Neuron (in vitro differentiated cells): ENCODE measurements around the gene PLAAT1.

Experiments
- H2AFZ ChIP-seq: one replicate; pipeline ENCODE4 v1.6.1; 2013; ENCODE audit warnings: low read depth, mild to moderate bottlenecking, inconsistent platforms, low read length, moderate library complexity
- H3K27me3 ChIP-seq: one replicate; pipeline ENCODE4 v1.6.1; 2013; ENCODE audit warnings: low read length; ENCODE audit not compliant: insufficient read depth
- H3K36me3 ChIP-seq: one replicate; pipeline ENCODE4 v1.6.1; 2013; ENCODE audit warnings: low read length; ENCODE audit not compliant: insufficient read depth
- H3K4me1 ChIP-seq: one replicate; pipeline ENCODE4 v1.6.1; 2013; ENCODE audit warnings: low read length; ENCODE audit not compliant: insufficient read depth
- H3K4me3 ChIP-seq: 2 replicates; pipeline ENCODE4 v1.5.1; 2013; ENCODE audit warnings: mild to moderate bottlenecking, low read length, moderate library complexity
- H3K9me3 ChIP-seq: one replicate; pipeline ENCODE4 v1.6.1; 2013; ENCODE audit warnings: low read length

The PLAAT1 gene

DNA sequence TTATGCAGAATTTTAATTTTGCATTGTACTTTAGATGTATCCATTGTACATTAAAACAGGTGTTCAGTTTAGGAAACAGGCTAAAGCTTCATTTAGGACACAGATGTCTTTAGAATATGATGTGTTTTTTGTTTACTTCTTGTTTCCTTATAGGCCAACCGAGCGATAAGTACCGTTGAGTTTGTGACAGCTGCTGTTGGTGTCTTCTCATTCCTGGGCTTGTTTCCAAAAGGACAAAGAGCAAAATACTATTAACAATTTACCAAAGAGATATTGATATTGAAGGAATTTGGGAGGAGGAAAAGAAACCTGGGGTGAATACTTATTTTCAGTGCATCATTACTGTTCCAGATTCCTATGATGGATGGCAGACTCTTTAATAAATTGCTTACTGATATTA is 29.4 kb downstream of the PLAAT1 start:
- Histone ChIP-seq H2AFZ (no peak overlapping the region), H3K4me1 (no peaks in the 10 kb centered on the region), H3K9me3 (no peaks in the 10 kb centered on the region), H3K36me3 (no peaks in the 10 kb centered on the region), H3K4me3 (no peak overlapping the region), H3K27me3 (no peaks in the 10 kb centered on the region)

- Histone ChIP-seq H3K9me3 (no peaks in the 10 kb centered on the region), H3K4me1 (no peaks in the 10 kb centered on the region), H3K36me3 (no peaks in the 10 kb centered on the region), H2AFZ (no peak overlapping the region), H3K27me3 (no peaks in the 10 kb centered on the region), H3K4me3 (no peak overlapping the region)
Observed at GRCh38 chr3:193271101-193271840, 30.2 kb downstream of the PLAAT1 start.

- no peaks in the 10 kb centered on the region for H3K36me3 ChIP-seq
Observed at GRCh38 chr3:193292386-193292785, 51.4 kb downstream of the PLAAT1 start.

DNA sequence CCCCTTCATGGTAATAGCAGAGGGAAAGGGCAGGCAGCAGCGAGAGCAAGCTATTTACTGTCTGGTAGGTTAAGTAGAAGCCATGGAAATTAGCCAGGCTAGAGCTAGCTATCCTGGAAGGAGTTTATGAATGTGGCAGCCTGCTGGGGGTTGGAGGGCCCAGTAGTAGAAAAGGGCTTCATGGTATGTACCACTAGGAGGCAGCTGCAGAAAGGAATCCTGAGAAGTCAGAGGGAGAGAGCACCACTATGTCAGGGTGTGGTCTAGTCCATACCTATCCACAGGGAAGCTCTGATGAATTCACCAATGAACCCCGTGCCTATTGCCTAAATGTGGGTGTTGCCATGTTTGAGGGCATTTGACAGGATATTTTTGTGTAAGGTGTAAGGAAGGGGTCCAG is 55.0 kb downstream of the PLAAT1 start:
- Histone ChIP-seq H3K9me3 (no peaks in the 10 kb centered on the region), H2AFZ (no peak overlapping the region), H3K36me3 (no peaks in the 10 kb centered on the region), H3K4me3 (no peak overlapping the region), H3K4me1 (no peaks in the 10 kb centered on the region), H3K27me3 (no peaks in the 10 kb centered on the region)

More at GRCh38 chr3:193292386-193292785, 51.4 kb downstream of the PLAAT1 start:
- Histone ChIP-seq H3K9me3 (no peaks in the 10 kb centered on the region), H3K4me1 (no peaks in the 10 kb centered on the region), H2AFZ (no peak overlapping the region), H3K4me3 (no peak overlapping the region), H3K27me3 (no peaks in the 10 kb centered on the region)

DNA sequence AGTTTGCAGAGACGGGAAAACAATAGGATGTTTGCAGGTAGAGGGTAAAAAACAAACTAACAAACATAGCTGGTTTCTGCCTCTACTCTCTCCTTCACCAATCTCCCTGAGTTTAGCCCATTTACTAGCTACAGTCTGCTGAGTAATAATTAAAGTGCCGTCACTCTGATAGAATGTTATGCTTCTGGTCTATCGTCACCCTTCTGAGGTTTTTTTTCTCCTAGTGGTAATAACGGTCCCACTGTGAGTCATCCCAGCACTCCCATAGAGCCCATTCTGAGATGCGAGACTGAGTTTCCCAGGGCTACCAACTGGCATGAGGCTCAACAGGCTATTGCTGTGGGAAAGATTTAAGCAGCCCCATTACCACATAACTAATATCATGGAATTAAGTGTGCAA is 56.4 kb downstream of the PLAAT1 start:
- H3K27me3 ChIP-seq, result no peaks in the 10 kb centered on the region
- H3K9me3 ChIP-seq, result no peaks in the 10 kb centered on the region
- H2AFZ ChIP-seq, result no peak overlapping the region
- H3K4me3 ChIP-seq, result no peak overlapping the region
- no peaks in the 10 kb centered on the region for H3K4me1 ChIP-seq
- H3K36me3 ChIP-seq, result no peaks in the 10 kb centered on the region

GRCh38 chr3:193301433-193301832 is 60.4 kb downstream of the PLAAT1 start:
- H3K27me3 ChIP-seq, result no peaks in the 10 kb centered on the region

DNA sequence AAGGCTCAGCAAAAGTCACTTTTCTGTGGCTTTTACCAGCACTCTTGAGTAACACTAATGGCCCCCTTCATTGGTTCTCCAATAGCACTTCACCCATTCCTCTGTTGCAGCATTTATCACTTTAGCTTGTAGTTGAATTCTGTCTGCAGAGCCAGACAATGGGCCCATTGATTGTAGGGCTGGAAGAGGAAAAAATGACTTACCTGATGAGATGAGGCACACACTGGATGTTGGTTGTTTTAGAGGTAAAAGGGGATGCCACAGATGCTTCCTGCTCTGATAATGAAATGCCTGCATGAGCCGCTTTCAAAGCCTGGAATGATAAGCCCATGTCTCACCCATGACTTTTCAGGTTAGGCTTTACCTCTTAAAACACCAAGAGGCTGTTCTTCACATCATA is 64.3 kb downstream of the PLAAT1 start:
- H3K4me3 ChIP-seq, result no peak overlapping the region
- no peak overlapping the region for H2AFZ ChIP-seq
- no peaks in the 10 kb centered on the region for H3K36me3 ChIP-seq
- H3K4me1 ChIP-seq, result no peaks in the 10 kb centered on the region
- no peaks in the 10 kb centered on the region for H3K9me3 ChIP-seq
- no peaks in the 10 kb centered on the region for H3K27me3 ChIP-seq

More at GRCh38 chr3:193301433-193301832, 60.4 kb downstream of the PLAAT1 start:
- Histone ChIP-seq H2AFZ (no peak overlapping the region), H3K9me3 (no peaks in the 10 kb centered on the region), H3K36me3 (no peaks in the 10 kb centered on the region), H3K4me3 (no peak overlapping the region), H3K4me1 (no peaks in the 10 kb centered on the region)

DNA sequence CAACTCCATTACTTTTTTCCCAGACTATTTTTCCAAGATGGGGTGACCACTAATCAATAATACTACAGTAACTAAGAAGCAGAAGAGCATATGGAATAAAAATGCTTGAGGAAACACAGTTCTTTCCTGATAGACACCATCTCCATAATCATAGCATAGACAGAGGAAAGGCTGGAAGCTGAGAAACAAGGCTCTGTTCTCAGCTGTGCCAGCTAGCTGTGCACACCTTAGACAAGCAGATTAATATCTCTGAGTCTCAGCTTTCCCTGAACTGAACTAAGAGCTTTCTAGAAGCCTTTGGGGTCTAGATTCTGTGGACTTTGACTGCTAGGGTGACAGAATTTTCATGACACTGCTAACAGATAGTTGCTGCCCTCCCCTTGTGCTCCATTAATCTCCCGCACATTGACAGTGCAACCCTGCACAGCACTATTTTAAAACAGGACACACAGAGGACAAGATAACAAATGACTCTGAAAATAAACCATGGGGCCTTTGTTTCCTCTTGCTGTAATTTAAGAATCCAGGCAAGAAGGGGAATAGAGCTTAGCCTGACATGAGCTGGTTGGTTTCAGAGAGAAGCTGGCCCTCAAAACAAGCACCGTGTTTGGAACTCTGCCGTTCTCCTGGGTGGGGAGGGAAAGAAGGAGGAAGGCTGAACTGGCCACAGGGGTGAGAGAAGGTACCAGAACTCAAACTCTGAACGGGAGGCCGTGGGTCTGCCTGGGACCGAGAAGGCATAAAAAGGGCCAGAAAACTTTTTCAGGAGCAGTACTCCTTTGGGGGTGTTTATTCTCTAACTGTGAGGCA is 70.1 kb downstream of the PLAAT1 start:
- no peak overlapping the region for H2AFZ ChIP-seq
- H3K4me1 ChIP-seq, result no peaks in the 10 kb centered on the region
- no peaks in the 10 kb centered on the region for H3K27me3 ChIP-seq
- H3K4me3 ChIP-seq, result no peak overlapping the region
- no peaks in the 10 kb centered on the region for H3K9me3 ChIP-seq
- no peaks in the 10 kb centered on the region for H3K36me3 ChIP-seq

DNA sequence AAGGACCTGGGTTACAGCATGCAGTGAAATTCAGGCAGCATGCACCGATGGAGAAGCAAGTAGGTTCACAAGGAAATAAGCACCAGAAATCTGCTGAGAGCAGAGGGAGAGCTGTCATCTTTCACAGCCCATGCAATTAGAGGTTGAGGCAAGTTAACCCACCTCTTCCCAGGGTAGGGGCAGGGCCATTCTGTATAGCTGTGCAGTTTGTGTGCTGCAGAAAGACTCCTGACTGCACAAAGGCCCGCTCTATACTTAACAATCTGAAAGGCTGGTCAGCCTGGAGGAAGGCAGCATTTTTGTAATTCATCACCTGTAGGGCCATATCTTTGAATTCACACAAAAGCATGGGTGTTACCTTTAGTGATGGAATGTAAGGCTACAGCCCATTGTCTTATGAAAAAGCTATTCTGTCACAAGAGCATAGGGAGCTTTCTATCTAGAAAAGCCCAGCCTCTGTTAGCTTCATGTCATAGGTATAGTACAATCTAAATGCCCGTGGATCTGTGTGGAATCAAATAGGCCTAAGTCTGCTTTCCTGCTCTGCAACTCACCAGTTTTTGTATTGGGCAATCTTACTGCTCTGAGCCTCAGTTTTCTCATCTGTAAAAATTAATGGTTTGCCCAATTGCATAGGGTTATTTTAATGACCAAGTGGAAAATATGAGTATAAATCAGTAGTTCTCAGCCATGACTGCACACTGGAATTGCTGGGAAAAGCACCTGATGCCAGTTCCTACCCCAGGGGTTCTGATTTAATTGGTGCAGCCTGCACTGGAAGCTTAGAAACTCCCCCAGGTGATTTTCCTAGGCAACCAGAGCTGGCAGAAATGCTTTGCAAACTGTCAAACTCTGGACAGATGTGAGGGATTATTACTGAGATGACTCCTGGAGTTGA is 72.3 kb downstream of the PLAAT1 start:
- Histone ChIP-seq H3K4me1 (no peaks in the 10 kb centered on the region), H3K27me3 (no peaks in the 10 kb centered on the region), H3K4me3 (no peak overlapping the region), H3K36me3 (no peaks in the 10 kb centered on the region), H2AFZ (no peak overlapping the region), H3K9me3 (no peaks in the 10 kb centered on the region)

DNA sequence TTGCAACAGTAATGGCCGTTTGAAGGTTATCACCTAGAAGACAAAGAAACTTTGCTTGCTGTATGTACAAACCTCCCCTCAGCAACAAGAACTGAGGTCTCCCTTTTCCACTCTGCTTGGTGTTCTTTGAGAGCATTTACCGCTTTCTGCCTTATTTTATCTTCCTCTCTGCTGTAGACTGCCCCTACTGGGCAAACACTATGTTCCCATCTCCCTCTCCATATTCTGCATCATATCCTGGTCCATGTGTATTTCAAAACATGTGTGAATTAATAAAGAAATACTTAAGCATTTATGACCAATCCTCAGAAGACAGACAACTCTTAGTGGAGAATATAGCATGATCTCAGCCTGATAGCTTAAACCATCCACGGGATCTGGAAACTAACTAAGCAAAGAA is 73.1 kb downstream of the PLAAT1 start:
- Histone ChIP-seq H3K36me3 (no peaks in the 10 kb centered on the region), H3K9me3 (no peaks in the 10 kb centered on the region), H3K4me3 (no peak overlapping the region), H3K27me3 (no peaks in the 10 kb centered on the region), H3K4me1 (no peaks in the 10 kb centered on the region), H2AFZ (no peak overlapping the region)

GRCh38 chr3:193317682-193318300 is 76.8 kb downstream of the PLAAT1 start:
- Histone ChIP-seq H3K36me3 (no peaks in the 10 kb centered on the region), H3K4me1 (no peaks in the 10 kb centered on the region), H2AFZ (no peak overlapping the region), H3K4me3 (no peak overlapping the region), H3K9me3 (no peaks in the 10 kb centered on the region), H3K27me3 (no peaks in the 10 kb centered on the region)
